Measurements from ENCODE around the gene CERT1. TPM values are rescaled to one million over a fixed set of nuclear protein-coding genes. Genes with fewer than 3 reads are reported as not detected.

The CERT1 gene
- total and polyA plus RNA-seq, 2 experiments from 2014 or later, result 15.6 to 42.0 TPM

DNA sequence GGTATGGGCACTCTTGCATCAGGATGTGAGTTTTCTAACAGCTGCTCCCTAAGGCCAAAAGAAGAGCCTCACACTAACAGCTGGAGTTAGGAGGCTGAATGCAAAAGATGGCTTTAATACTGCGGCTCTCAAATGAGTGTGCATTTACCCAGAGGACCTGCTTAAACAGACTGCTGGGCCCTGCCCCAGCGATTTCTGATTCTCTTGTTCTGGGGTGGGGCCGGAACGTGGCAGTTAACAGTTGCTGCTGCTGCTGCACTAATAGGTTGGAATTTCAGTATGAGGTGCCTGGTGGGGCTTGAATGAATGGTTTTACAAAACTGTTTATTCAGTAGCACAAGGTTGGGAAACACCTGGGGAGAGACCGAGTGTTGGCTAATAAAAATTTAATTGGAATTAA is 148.3 kb downstream of the CERT1 start:
- Histone ChIP-seq H3K4me1 (ENCODE audit: insufficient read depth) (no peaks in the 10 kb centered on the region), H2AFZ (no peak overlapping the region), H3K9me3 (ENCODE audit: low read depth) (no peaks in the 10 kb centered on the region), H3K27me3 (no peaks in the 10 kb centered on the region), H4K20me1 (ENCODE audit: insufficient read depth, poor library complexity, severe bottlenecking) (peaks cover 8% of the 10 kb centered on the region), H3K27ac (no peak overlapping the region), H3K36me3 (replicated peaks; ENCODE audit: insufficient read depth, low read depth) (no peaks in the 10 kb centered on the region), H3K4me2 (no peak overlapping the region), H3K9me2 (replicated peaks; ENCODE audit: insufficient read depth) (no peaks in the 10 kb centered on the region), H3K79me2 (no peaks in the 10 kb centered on the region), H3K4me3 (no peak overlapping the region)
- no peak for TF ChIP-seq EZH2phosphoT487 (IDR thresholded peaks at IDR 0.05; ENCODE audit: low read depth, severe bottlenecking, unreplicated experiment)
- TF ChIP-seq EZH2 (IDR thresholded peaks at IDR 0.05; ENCODE audit: borderline replicate concordance), result no peak
- no peak for TF ChIP-seq CTCF (IDR thresholded peaks at IDR 0.05; ENCODE audit: poor library complexity)
- no peak for DNase-seq (ENCODE audit: low spot score)
- 85% methylated on average over 5 of the region's 5 CpGs for WGBS (ENCODE audit: low lambda C conversion rate, missing lambda C conversion rate)

GRCh38 chr5:75362474-75362975 is 148.9 kb downstream of the CERT1 start:
- TF ChIP-seq EZH2 (IDR thresholded peaks at IDR 0.05; ENCODE audit: borderline replicate concordance) (no peak), EZH2phosphoT487 (IDR thresholded peaks at IDR 0.05; ENCODE audit: low read depth, severe bottlenecking, unreplicated experiment) (no peak), CTCF (IDR thresholded peaks at IDR 0.05; ENCODE audit: poor library complexity) (no peak)
- WGBS (ENCODE audit: low lambda C conversion rate, missing lambda C conversion rate), result 85% methylated on average over 4 of the region's 4 CpGs
- no peak for DNase-seq (ENCODE audit: low spot score)

GRCh38 chr5:75361310-75361709 is 150.1 kb downstream of the CERT1 start:
- 71% methylated on average over 4 of the region's 4 CpGs for WGBS (ENCODE audit: low lambda C conversion rate, missing lambda C conversion rate)
- H2AFZ ChIP-seq, result no peak overlapping the region
- no peak overlapping the region for H3K27ac ChIP-seq
- no peaks in the 10 kb centered on the region for H3K79me2 ChIP-seq
- H3K4me3 ChIP-seq, result no peak overlapping the region
- H3K4me1 ChIP-seq (ENCODE audit: insufficient read depth), result no peaks in the 10 kb centered on the region
- TF ChIP-seq CTCF (IDR thresholded peaks at IDR 0.05; ENCODE audit: poor library complexity), result no peak
- TF ChIP-seq EZH2 (IDR thresholded peaks at IDR 0.05; ENCODE audit: borderline replicate concordance), result no peak
- no peak for TF ChIP-seq EZH2phosphoT487 (IDR thresholded peaks at IDR 0.05; ENCODE audit: low read depth, severe bottlenecking, unreplicated experiment)
- DNase-seq (ENCODE audit: low spot score), result no peak
- no peak overlapping the region for H3K4me2 ChIP-seq
- H3K27me3 ChIP-seq, result no peaks in the 10 kb centered on the region
- H3K9me3 ChIP-seq (ENCODE audit: low read depth), result no peaks in the 10 kb centered on the region
- peaks cover 9% of the 10 kb centered on the region for H3K36me3 ChIP-seq (replicated peaks; ENCODE audit: insufficient read depth, low read depth)
- H3K9me2 ChIP-seq (replicated peaks; ENCODE audit: insufficient read depth), result no peaks in the 10 kb centered on the region
- peaks cover 8% of the 10 kb centered on the region for H4K20me1 ChIP-seq (ENCODE audit: insufficient read depth, poor library complexity, severe bottlenecking)

More at GRCh38 chr5:75362474-75362975, 148.9 kb downstream of the CERT1 start:
- Histone ChIP-seq H3K36me3 (replicated peaks; ENCODE audit: insufficient read depth, low read depth) (peaks cover 1% of the 10 kb centered on the region), H3K27me3 (no peaks in the 10 kb centered on the region), H3K4me1 (ENCODE audit: insufficient read depth) (no peaks in the 10 kb centered on the region), H3K79me2 (no peaks in the 10 kb centered on the region), H4K20me1 (ENCODE audit: insufficient read depth, poor library complexity, severe bottlenecking) (peaks cover 8% of the 10 kb centered on the region), H3K9me3 (ENCODE audit: low read depth) (no peaks in the 10 kb centered on the region), H3K4me3 (no peak overlapping the region), H3K9me2 (replicated peaks; ENCODE audit: insufficient read depth) (no peaks in the 10 kb centered on the region), H3K27ac (no peak overlapping the region), H3K4me2 (no peak overlapping the region), H2AFZ (no peak overlapping the region)
